H9 (cell line): ENCODE results near the gene FBXL19. TPM values are rescaled to one million over a fixed set of nuclear protein-coding genes. Genes with fewer than 3 reads are reported as not detected.
A peak's percentile ranks its signal among the peaks of the same experiment; 100 is the strongest.

Experiments used
- DNase-seq: peaks from one replicate; pipeline ENCODE4 v3.0.0-alpha.2; 2017
- H2AFZ ChIP-seq: one replicate; pipeline ENCODE4 v1.6.1; 2013; ENCODE audit warnings: mild to moderate bottlenecking, low read length, control low read depth, moderate library complexity
- H2AK5ac ChIP-seq: 2 replicates; pipeline ENCODE4 v1.6.1; 2013; ENCODE audit warnings: low read length, control low read depth, mixed read lengths; ENCODE audit not compliant: insufficient read length
- H2BK120ac ChIP-seq: one replicate; pipeline ENCODE4 v1.6.1; 2013; ENCODE audit warnings: low read depth, mild to moderate bottlenecking, low read length, control low read depth, inconsistent platforms; ENCODE audit not compliant: poor library complexity, severe bottlenecking
- H2BK12ac ChIP-seq: 2 replicates; pipeline ENCODE4 v1.6.1; 2013; ENCODE audit warnings: low read length, control low read depth, mixed read lengths, low read depth; ENCODE audit not compliant: insufficient read length
- H2BK15ac ChIP-seq: 2 replicates; pipeline ENCODE4 v1.6.1; 2013; ENCODE audit warnings: low read depth, low read length, control low read depth
- H2BK20ac ChIP-seq: one replicate; pipeline ENCODE4 v1.6.1; 2013; ENCODE audit warnings: low read depth, mild to moderate bottlenecking, low read length, control low read depth, inconsistent platforms; ENCODE audit not compliant: poor library complexity, severe bottlenecking
- H2BK5ac ChIP-seq: 2 replicates; pipeline ENCODE4 v1.6.1; 2013; ENCODE audit warnings: low read length, control low read depth, mixed read lengths; ENCODE audit not compliant: insufficient read length
- H3K14ac ChIP-seq: 2 replicates; pipeline ENCODE4 v1.6.1; 2013; ENCODE audit warnings: low read length, control low read depth; ENCODE audit not compliant: insufficient read depth
- H3K18ac ChIP-seq: 2 replicates; pipeline ENCODE4 v1.6.1; 2013; ENCODE audit warnings: low read depth, mild to moderate bottlenecking, mixed read lengths, low read length, control low read depth; ENCODE audit not compliant: insufficient read length
- H3K23ac ChIP-seq: 2 replicates; pipeline ENCODE4 v1.6.1; 2013; ENCODE audit warnings: low read length, control low read depth, mixed read lengths, low read depth; ENCODE audit not compliant: insufficient read length
- H3K23me2 ChIP-seq: 2 replicates; pipeline ENCODE4 v1.6.1; 2013; ENCODE audit warnings: low read depth, mild to moderate bottlenecking, mixed read lengths, low read length, control low read depth; ENCODE audit not compliant: insufficient read length, poor library complexity, severe bottlenecking
- H3K27ac ChIP-seq: 2 replicates; pipeline ENCODE4 v1.5.1; 2013; ENCODE audit warnings: low read length, control low read depth, mixed read lengths, low read depth; ENCODE audit not compliant: insufficient read length
- H3K27me3 ChIP-seq: 2 replicates; pipeline ENCODE4 v1.6.1; 2013; ENCODE audit warnings: low read length, control low read depth, inconsistent platforms; ENCODE audit not compliant: insufficient read depth
- H3K4ac ChIP-seq: 2 replicates; pipeline ENCODE4 v1.6.1; 2013; ENCODE audit warnings: low read depth, mild to moderate bottlenecking, control low read depth, inconsistent platforms, low read length, moderate library complexity
- H3K4me1 ChIP-seq: 2 replicates; pipeline ENCODE4 v1.6.1; 2013; ENCODE audit warnings: low read length, control low read depth, inconsistent platforms; ENCODE audit not compliant: insufficient read depth
- H3K4me2 ChIP-seq: 2 replicates; pipeline ENCODE4 v1.6.1; 2013; ENCODE audit warnings: low read length, control low read depth, mixed read lengths; ENCODE audit not compliant: insufficient read length, insufficient read depth
- H3K56ac ChIP-seq: 2 replicates; pipeline ENCODE4 v1.6.1; 2013; ENCODE audit warnings: low read depth, mild to moderate bottlenecking, mixed read lengths, low read length, control low read depth; ENCODE audit not compliant: insufficient read length
- H3K79me1 ChIP-seq: 2 replicates; pipeline ENCODE4 v1.6.1; 2013; ENCODE audit warnings: low read depth, mild to moderate bottlenecking, moderate library complexity, low read length, control low read depth, inconsistent platforms; ENCODE audit not compliant: insufficient read depth, poor library complexity, severe bottlenecking
- H3K79me2 ChIP-seq: 2 replicates; pipeline ENCODE4 v1.6.1; 2013; ENCODE audit warnings: low read length, control low read depth, inconsistent platforms; ENCODE audit not compliant: insufficient read depth
- H3K9ac ChIP-seq: 2 replicates; pipeline ENCODE4 v1.6.1; 2013; ENCODE audit warnings: low read length, control low read depth, mixed read lengths; ENCODE audit not compliant: insufficient read length; ENCODE audit errors: extremely low read depth
- H3K9me3 ChIP-seq: one replicate; pipeline ENCODE4 v1.6.1; 2013; ENCODE audit warnings: low read depth, low read length, inconsistent platforms; ENCODE audit not compliant: control insufficient read depth
- H3T11ph ChIP-seq: one replicate; pipeline ENCODE4 v1.6.1; 2013; ENCODE audit warnings: mild to moderate bottlenecking, low read length, control low read depth, inconsistent platforms
- H4K20me1 ChIP-seq: one replicate; pipeline ENCODE4 v1.6.1; 2013; ENCODE audit not compliant: control insufficient read depth, insufficient read length, insufficient read depth
- H4K5ac ChIP-seq: 2 replicates; pipeline ENCODE4 v1.6.1; 2013; ENCODE audit warnings: low read depth, mild to moderate bottlenecking, mixed read lengths, low read length, control low read depth; ENCODE audit not compliant: insufficient read length
- H4K8ac ChIP-seq: replicated peaks from 2 replicates; pipeline ENCODE4 v1.6.1; 2013; ENCODE audit warnings: low read length, control low read depth, mixed read lengths, low read depth; ENCODE audit not compliant: insufficient read length
- H4K91ac ChIP-seq: 2 replicates; pipeline ENCODE4 v1.6.1; 2013; ENCODE audit warnings: low read depth, mild to moderate bottlenecking, moderate library complexity, mixed read lengths, low read length, control low read depth; ENCODE audit not compliant: insufficient read length
- H3K27ac Mint-ChIP-seq, 3 experiments: 2 replicates in 2 of 3; 3 replicates in 1 of 3; pipeline ENCODE4 v1.8.0; 2020 to 2021; ENCODE audit warnings: mixed read lengths in 3 of 3, mild to moderate bottlenecking in 1 of 3, moderate library complexity in 1 of 3
- H3K27me3 Mint-ChIP-seq: 2 replicates; pipeline ENCODE4 v1.8.0; 2021; ENCODE audit warnings: low read depth, mild to moderate bottlenecking, moderate library complexity, mixed read lengths
- H3K36me3 Mint-ChIP-seq, 3 experiments: 2 replicates in 2 of 3; 3 replicates in 1 of 3; pipeline ENCODE4 v1.8.0; 2020 to 2021; ENCODE audit warnings: low read depth in 3 of 3, mixed read lengths in 3 of 3; ENCODE audit not compliant: insufficient read depth in 1 of 3
- H3K4me1 Mint-ChIP-seq, 2 experiments: 2 replicates each; pipeline ENCODE4 v1.8.0; 2020; ENCODE audit warnings: mixed read lengths in 2 of 2
- H3K4me3 Mint-ChIP-seq, 2 experiments: 2 replicates in 1 of 2; 3 replicates in 1 of 2; pipeline ENCODE4 v1.8.0; 2020 to 2021; ENCODE audit warnings: mild to moderate bottlenecking in 2 of 2, mixed read lengths in 2 of 2, moderate library complexity in 1 of 2
- H3K9me3 Mint-ChIP-seq, 2 experiments: 2 replicates in 1 of 2; 3 replicates in 1 of 2; pipeline ENCODE4 v1.8.0; 2020; ENCODE audit warnings: mild to moderate bottlenecking in 2 of 2, mixed read lengths in 2 of 2, moderate library complexity in 1 of 2
- WGBS: extraction: QIAGEN DNeasy Blood & Tissue Kit; methylation state at CpG from one replicate; pipeline ENCODE4 v1.1.7; 2013; ENCODE audit warnings: missing lambda C conversion rate, low lambda C conversion rate, mixed read lengths; ENCODE audit not compliant: insufficient read length; ENCODE audit errors: extremely low coverage; 5-methylcytosine and 5-hydroxymethylcytosine counted together
- total RNA-seq: library from RNA; stranded (reverse); gene quantifications from 2 replicates; pipeline ENCODE4 v1.2.1, GENCODE V29; 2021
- TF ChIP-seq, protein P1 (sequence below): fragments of 200-600 bp; sonication (generic); conservative IDR thresholded peaks from 3 replicates; pipeline ENCODE4 v1.8.0; 2021; ENCODE audit warnings: antibody characterized with exemption, mild to moderate bottlenecking

Gene FBXL19
- total RNA-seq, 1 experiment from 2014 or later: 66.8 TPM

DNA sequence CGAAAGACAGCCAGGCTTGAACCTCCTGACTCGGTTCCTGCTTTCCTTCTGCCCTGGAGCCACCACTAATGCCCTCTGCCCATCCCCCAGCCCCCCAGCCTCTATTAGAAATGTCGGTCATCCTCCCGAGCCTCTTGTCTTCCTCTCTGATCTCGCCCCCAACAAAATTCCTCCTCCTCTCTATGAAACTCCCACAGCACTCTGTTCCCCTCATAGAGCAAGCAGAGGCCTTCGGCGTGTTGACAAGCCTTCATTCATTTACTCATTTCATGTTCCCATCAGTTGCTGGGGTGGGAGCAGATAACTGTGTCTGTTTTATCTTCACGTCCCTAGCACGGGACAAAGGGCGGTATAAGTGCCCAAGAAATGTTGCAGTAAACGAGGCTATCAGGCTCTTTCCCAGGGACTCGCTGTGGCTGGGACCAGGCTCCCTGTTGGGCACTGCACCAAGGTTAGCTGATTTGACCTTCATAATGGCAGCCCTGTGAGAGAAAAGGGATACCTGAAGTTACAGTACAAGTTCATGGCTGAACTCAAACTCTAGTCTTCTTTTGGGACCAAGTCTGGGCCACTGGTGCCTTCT is 7.8 kb downstream of the FBXL19 start:
- WGBS: no CpG with 5 or more reads among the region's 12 CpGs
- H3K4me3 Mint-ChIP-seq: no peak overlapping the region
- Histone ChIP-seq H4K91ac (no peak overlapping the region), H4K8ac (no peak overlapping the region), H3K79me2 (no peaks in the 10 kb centered on the region; the same call in 1 of the 2 replicates), H3K4me2 (no peak overlapping the region), H2BK20ac (no peak overlapping the region), H2AK5ac (no peak overlapping the region), H3K56ac (no peak overlapping the region), H2BK15ac (no peak overlapping the region), H2AFZ (no peak overlapping the region), H4K5ac (no peak overlapping the region), H3K23me2 (no peaks in the 10 kb centered on the region), H3K79me1 (no peaks in the 10 kb centered on the region), H2BK5ac (no peak overlapping the region), H2BK12ac (no peak overlapping the region), H3K9me3 (no peaks in the 10 kb centered on the region), H3K23ac (no peak overlapping the region), H2BK120ac (no peak overlapping the region), H3K9ac (no peak overlapping the region), H4K20me1 (no peaks in the 10 kb centered on the region), H3K27ac (no peak overlapping the region), H3K4me1 (no peaks in the 10 kb centered on the region), H3K27me3 (no peaks in the 10 kb centered on the region), H3K4ac (no peak overlapping the region), H3T11ph (no peak overlapping the region), H3K18ac (no peak overlapping the region), H3K14ac (no peak overlapping the region)
- H3K4me1 Mint-ChIP-seq: peaks cover 8 to 21% of the 10 kb centered on the region in 2 experiments
- no peaks in the 10 kb centered on the region for H3K9me3 Mint-ChIP-seq
- no peak for DNase-seq
- H3K27ac Mint-ChIP-seq: peak overlapping the region in 1 of 3 experiments; percentile 47; a peak in 1 of 7 replicates
- H3K27me3 Mint-ChIP-seq: no peaks in the 10 kb centered on the region
- TF ChIP-seq, protein P1, sequence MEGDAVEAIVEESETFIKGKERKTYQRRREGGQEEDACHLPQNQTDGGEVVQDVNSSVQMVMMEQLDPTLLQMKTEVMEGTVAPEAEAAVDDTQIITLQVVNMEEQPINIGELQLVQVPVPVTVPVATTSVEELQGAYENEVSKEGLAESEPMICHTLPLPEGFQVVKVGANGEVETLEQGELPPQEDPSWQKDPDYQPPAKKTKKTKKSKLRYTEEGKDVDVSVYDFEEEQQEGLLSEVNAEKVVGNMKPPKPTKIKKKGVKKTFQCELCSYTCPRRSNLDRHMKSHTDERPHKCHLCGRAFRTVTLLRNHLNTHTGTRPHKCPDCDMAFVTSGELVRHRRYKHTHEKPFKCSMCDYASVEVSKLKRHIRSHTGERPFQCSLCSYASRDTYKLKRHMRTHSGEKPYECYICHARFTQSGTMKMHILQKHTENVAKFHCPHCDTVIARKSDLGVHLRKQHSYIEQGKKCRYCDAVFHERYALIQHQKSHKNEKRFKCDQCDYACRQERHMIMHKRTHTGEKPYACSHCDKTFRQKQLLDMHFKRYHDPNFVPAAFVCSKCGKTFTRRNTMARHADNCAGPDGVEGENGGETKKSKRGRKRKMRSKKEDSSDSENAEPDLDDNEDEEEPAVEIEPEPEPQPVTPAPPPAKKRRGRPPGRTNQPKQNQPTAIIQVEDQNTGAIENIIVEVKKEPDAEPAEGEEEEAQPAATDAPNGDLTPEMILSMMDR: no peak
- H3K36me3 Mint-ChIP-seq: peaks cover 41 to 55% (median 52%) of the 10 kb centered on the region in 3 experiments
